ENCODE measurements around the gene MACF1. TPM values are rescaled to one million over a fixed set of nuclear protein-coding genes. Genes with fewer than 3 reads are reported as not detected.

The MACF1 gene
- total RNA-seq, 1 donor from 2014 or later = 301 TPM

DNA sequence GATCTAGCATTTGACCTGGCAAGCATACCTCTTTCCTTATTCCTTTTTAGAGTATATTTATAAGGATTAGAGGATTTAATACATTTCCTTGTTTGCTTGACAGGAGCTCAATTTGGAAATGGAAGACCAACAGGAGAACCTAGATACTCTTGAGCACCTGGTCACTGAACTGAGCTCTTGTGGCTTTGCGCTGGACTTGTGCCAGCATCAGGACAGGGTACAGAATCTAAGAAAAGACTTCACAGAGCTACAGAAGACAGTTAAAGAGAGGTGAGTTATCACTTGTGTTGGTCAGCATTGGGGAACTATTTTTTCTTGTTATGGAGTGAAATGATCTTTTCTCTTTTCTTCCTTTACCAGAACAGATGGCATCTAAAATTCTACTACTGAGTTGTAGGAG is 163.6 kb downstream of the MACF1 start:
- DNase-seq (ENCODE audit: low spot score in 2 of 2, unreplicated experiment in 2 of 2) = no peak
- Mint-ChIP-seq H3K9me3 (no peaks in the 10 kb centered on the region), H3K4me3 (no peak overlapping the region), H3K27ac (no peak overlapping the region), H3K27me3 (ENCODE audit: low read depth) (no peaks in the 10 kb centered on the region), H3K36me3 (peaks cover 34% of the 10 kb centered on the region), H3K4me1 (no peaks in the 10 kb centered on the region)
- TF ChIP-seq, protein P1, sequence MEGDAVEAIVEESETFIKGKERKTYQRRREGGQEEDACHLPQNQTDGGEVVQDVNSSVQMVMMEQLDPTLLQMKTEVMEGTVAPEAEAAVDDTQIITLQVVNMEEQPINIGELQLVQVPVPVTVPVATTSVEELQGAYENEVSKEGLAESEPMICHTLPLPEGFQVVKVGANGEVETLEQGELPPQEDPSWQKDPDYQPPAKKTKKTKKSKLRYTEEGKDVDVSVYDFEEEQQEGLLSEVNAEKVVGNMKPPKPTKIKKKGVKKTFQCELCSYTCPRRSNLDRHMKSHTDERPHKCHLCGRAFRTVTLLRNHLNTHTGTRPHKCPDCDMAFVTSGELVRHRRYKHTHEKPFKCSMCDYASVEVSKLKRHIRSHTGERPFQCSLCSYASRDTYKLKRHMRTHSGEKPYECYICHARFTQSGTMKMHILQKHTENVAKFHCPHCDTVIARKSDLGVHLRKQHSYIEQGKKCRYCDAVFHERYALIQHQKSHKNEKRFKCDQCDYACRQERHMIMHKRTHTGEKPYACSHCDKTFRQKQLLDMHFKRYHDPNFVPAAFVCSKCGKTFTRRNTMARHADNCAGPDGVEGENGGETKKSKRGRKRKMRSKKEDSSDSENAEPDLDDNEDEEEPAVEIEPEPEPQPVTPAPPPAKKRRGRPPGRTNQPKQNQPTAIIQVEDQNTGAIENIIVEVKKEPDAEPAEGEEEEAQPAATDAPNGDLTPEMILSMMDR (IDR thresholded peaks at IDR 0.05; ENCODE audit: unreplicated experiment) = no peak

DNA sequence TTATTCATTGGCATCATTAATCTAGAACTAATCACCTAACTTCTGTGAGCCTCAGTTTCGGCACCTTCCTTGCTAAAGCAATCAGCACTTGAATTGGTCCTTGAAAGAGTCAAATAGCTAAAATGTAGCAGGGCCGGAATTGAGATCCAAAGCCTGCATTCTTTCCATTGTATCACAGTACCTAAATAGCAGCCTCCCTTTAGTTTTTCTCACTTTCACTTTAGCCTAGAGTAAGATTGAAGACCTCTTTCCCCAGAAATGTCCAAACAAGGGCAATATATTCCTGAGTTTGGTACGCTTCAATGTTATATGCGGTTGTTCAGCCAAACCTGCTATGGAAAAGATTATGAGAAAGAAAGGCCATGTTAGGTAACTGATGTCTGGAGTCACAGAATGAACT is 165.1 kb downstream of the MACF1 start:
- no peak for DNase-seq (ENCODE audit: low spot score in 2 of 2, unreplicated experiment in 2 of 2)
- H3K27ac Mint-ChIP-seq = no peak overlapping the region
- H3K4me3 Mint-ChIP-seq = no peak overlapping the region
- no peaks in the 10 kb centered on the region for H3K27me3 Mint-ChIP-seq (ENCODE audit: low read depth)
- TF ChIP-seq, protein P1 (IDR thresholded peaks at IDR 0.05; ENCODE audit: unreplicated experiment) = no peak
- peaks cover 30% of the 10 kb centered on the region for H3K36me3 Mint-ChIP-seq
- no peaks in the 10 kb centered on the region for H3K4me1 Mint-ChIP-seq
- no peaks in the 10 kb centered on the region for H3K9me3 Mint-ChIP-seq

DNA sequence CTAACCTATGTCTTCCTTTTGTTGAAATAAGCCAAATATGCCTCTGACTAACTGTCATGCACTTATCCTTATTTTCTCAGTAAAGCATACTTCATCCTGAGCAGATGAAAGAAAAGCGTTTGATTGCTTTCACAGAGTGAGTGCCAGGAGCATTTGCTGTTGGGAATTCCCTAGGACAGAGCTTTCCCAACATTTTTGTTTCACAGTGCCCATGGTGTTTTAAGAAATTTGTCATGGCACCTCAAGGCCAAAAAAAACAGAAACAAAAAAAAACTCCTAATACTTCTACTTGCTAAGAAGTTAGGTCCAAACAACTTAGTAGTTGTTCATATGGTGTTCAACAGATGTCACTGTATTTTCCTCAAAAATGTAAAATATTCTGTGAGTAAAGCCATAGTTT is 166.1 kb downstream of the MACF1 start:
- TF ChIP-seq, protein P1 (IDR thresholded peaks at IDR 0.05; ENCODE audit: unreplicated experiment) = no peak
- Mint-ChIP-seq H3K4me1 (no peaks in the 10 kb centered on the region), H3K4me3 (no peak overlapping the region), H3K27me3 (ENCODE audit: low read depth) (no peaks in the 10 kb centered on the region), H3K36me3 (peaks cover 31% of the 10 kb centered on the region), H3K27ac (no peak overlapping the region), H3K9me3 (no peaks in the 10 kb centered on the region)
- DNase-seq (ENCODE audit: low spot score in 2 of 2, unreplicated experiment in 2 of 2) = no peak

DNA sequence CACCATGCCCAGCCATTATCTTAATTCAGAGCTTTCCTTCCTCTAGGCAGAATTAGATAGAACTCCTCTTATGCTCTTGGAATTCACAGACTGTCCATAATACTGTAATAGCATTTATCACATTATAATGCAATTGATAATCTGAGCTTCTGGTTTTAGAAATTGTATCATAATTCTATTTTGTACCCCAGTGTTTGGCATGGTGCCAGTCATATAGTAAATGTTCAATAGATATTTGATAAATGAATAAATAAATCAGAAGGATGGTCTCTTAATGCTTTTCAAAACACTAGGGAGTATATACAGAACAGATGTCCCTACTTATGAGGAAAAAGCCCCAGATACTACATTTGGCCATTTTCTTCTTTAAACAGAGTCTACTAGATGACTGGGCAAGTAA is 167.6 kb downstream of the MACF1 start:
- Mint-ChIP-seq H3K9me3 (no peaks in the 10 kb centered on the region), H3K4me3 (no peak overlapping the region), H3K36me3 (peaks cover 31% of the 10 kb centered on the region), H3K4me1 (no peaks in the 10 kb centered on the region), H3K27ac (no peak overlapping the region), H3K27me3 (ENCODE audit: low read depth) (no peaks in the 10 kb centered on the region)
- TF ChIP-seq, protein P1 (IDR thresholded peaks at IDR 0.05; ENCODE audit: unreplicated experiment) = no peak
- no peak for DNase-seq (ENCODE audit: low spot score in 2 of 2, unreplicated experiment in 2 of 2)

DNA sequence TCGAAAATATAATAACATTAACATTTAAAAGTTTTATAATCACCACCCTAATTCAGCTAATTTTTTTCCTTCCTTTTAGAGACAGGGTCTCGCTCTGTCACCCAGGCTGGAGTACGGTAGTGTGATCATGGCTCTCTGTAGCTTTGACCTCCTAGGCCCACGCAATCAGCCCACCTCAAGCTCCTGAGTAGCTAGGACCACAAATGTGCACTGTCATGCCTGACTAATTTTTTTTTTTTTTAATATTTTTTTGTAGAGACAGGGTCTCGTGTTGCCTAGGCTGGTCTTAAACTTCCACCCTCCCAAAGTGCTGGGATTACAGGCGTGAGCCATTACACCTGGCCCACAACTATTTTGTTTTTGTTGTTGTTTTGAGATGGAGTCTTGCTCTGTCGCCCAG is 172.2 kb downstream of the MACF1 start:
- Mint-ChIP-seq H3K27me3 (ENCODE audit: low read depth) (no peaks in the 10 kb centered on the region), H3K36me3 (peaks cover 20% of the 10 kb centered on the region), H3K4me1 (peaks cover 5% of the 10 kb centered on the region), H3K4me3 (no peak overlapping the region), H3K9me3 (no peaks in the 10 kb centered on the region), H3K27ac (no peak overlapping the region)
- TF ChIP-seq, protein P1 (IDR thresholded peaks at IDR 0.05; ENCODE audit: unreplicated experiment) = no peak
- no peak for DNase-seq (ENCODE audit: low spot score in 2 of 2, unreplicated experiment in 2 of 2)

DNA sequence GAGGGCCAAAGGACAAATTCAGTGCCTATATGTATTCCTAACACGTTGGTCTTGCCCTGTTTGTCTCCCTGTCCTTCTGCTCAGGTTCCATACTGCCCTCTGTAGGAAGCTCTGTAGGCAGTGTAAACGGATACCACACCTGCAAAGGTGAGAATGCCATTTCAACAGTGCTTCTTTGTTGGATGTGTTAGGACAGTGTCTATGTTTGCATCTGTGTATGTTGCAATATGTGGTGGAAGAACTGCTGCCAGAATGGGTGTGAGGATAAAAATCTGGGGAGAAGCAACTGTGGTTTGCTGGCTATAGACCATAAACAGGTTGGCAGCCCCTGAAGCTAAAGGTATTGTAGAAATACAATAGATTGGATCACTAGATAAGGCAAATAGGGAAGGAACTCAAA is 173.9 kb downstream of the MACF1 start:
- H3K27ac Mint-ChIP-seq = no peak overlapping the region
- DNase-seq (ENCODE audit: low spot score in 2 of 2, unreplicated experiment in 2 of 2) = no peak

More for the DNA sequence above, 173.9 kb downstream of the MACF1 start:
- Mint-ChIP-seq H3K4me1 (peaks cover 5% of the 10 kb centered on the region), H3K36me3 (peaks cover 24% of the 10 kb centered on the region), H3K27me3 (ENCODE audit: low read depth) (no peaks in the 10 kb centered on the region), H3K9me3 (no peaks in the 10 kb centered on the region), H3K4me3 (no peak overlapping the region)
- TF ChIP-seq, protein P1 (IDR thresholded peaks at IDR 0.05; ENCODE audit: unreplicated experiment) = no peak
